IPS-15b (cell line): ENCODE results near the gene CYP4F2.
"Not testable (repeated sequence)": the region's sequence is repeated elsewhere in the genome, so short reads cannot be mapped to it uniquely, and the experiment has no call there.

Source experiments
- H3K27me3 ChIP-seq: one replicate; pipeline ENCODE4 v1.6.1; 2013; ENCODE audit warnings: low read length; ENCODE audit not compliant: control insufficient read depth, insufficient read depth
- H3K36me3 ChIP-seq: one replicate; pipeline ENCODE4 v1.6.1; 2013; ENCODE audit warnings: low read length; ENCODE audit not compliant: control insufficient read depth, insufficient read depth
- H3K4me1 ChIP-seq: one replicate; pipeline ENCODE4 v1.6.1; 2013; ENCODE audit warnings: mild to moderate bottlenecking, low read length; ENCODE audit not compliant: control insufficient read depth, insufficient read depth
- H3K4me3 ChIP-seq: one replicate; pipeline ENCODE4 v1.5.1; 2013; ENCODE audit warnings: low read depth, low read length
- H3K9ac ChIP-seq: one replicate; pipeline ENCODE4 v1.6.1; 2013; ENCODE audit warnings: low read depth, mild to moderate bottlenecking, low read length
- H3K9me3 ChIP-seq: one replicate; pipeline ENCODE4 v1.6.1; 2013; ENCODE audit warnings: mild to moderate bottlenecking, low read length; ENCODE audit not compliant: control insufficient read depth, insufficient read depth

The CYP4F2 gene

GRCh38 chr19:15871570-15871969 lies 26.3 kb downstream of the CYP4F2 start:
- Histone ChIP-seq H3K4me3 (no peak overlapping the region), H3K4me1 (peaks cover 8% of the 10 kb centered on the region), H3K9ac (peak overlapping the region; percentile 17), H3K27me3 (no peaks in the 10 kb centered on the region), H3K36me3 (no peaks in the 10 kb centered on the region), H3K9me3 (no peaks in the 10 kb centered on the region)

GRCh38 chr19:15869873-15870272 lies 28.0 kb downstream of the CYP4F2 start:
- Histone ChIP-seq H3K36me3 (no peaks in the 10 kb centered on the region), H3K9me3 (no peaks in the 10 kb centered on the region), H3K27me3 (no peaks in the 10 kb centered on the region), H3K4me3 (no peak overlapping the region), H3K4me1 (peaks cover 8% of the 10 kb centered on the region), H3K9ac (no peak overlapping the region)

GRCh38 chr19:15869109-15869555 lies 28.7 kb downstream of the CYP4F2 start:
- Histone ChIP-seq H3K4me3 (no peak overlapping the region), H3K4me1 (peaks cover 4% of the 10 kb centered on the region), H3K36me3 (no peaks in the 10 kb centered on the region), H3K9me3 (no peaks in the 10 kb centered on the region), H3K9ac (no peak overlapping the region), H3K27me3 (no peaks in the 10 kb centered on the region)

- Histone ChIP-seq H3K36me3 (no peaks in the 10 kb centered on the region), H3K9ac (no peak overlapping the region), H3K4me3 (no peak overlapping the region), H3K27me3 (no peaks in the 10 kb centered on the region), H3K4me1 (peaks cover 8% of the 10 kb centered on the region), H3K9me3 (no peaks in the 10 kb centered on the region)
Observed at GRCh38 chr19:15866636-15867035, 31.2 kb downstream of the CYP4F2 start.

- Histone ChIP-seq H3K4me3 (no peak overlapping the region), H3K27me3 (no peaks in the 10 kb centered on the region), H3K9ac (no peak overlapping the region), H3K36me3 (no peaks in the 10 kb centered on the region), H3K4me1 (peaks cover 8% of the 10 kb centered on the region), H3K9me3 (no peaks in the 10 kb centered on the region)
Observed at GRCh38 chr19:15864824-15865223, 33.0 kb downstream of the CYP4F2 start.

DNA sequence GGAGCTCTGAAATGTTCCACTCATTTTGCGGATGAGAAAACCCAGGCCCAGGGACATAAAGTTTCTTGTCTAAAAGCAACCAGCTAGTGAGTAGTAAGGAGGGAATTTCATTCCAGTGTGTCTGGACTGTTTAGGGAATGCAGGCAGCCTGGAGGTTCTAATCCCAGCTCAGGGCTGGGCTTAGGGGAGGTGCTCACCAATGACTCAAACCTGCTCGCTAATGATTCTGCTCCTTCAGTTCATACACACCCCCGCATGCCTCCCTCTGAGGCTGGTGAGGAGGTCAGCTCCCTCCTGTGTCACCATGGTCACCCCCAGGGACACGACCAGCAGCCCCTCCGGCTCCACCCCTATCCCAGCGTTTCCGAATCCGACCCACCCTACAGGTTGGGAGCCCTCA lies 34.6 kb downstream of the CYP4F2 start:
- Histone ChIP-seq H3K4me3 (peak overlapping the region; percentile 49), H3K36me3 (no peaks in the 10 kb centered on the region), H3K27me3 (no peaks in the 10 kb centered on the region), H3K4me1 (peaks cover 4% of the 10 kb centered on the region), H3K9ac (no peak overlapping the region), H3K9me3 (no peaks in the 10 kb centered on the region)

DNA sequence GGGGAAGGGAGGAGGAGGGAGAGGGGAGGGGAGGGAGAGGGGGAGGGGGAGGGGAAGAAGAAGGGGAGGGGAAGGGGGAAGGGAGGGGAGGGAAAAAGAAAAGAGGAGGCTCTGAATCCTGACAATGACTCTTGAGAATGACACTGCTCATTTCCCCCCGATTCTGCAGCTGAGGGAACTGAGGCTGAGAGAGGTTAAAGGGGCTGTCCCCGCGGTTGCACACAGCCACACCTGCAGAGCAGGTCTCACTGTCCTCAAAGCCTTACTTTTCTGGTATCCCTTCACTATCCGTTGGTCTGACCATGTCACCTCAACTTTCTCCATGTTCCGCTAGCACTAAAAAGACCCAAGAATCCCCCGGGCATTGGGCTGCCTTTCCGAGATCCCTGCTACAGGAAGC lies 35.4 kb downstream of the CYP4F2 start:
- Histone ChIP-seq H3K4me1 (peaks cover 4% of the 10 kb centered on the region), H3K4me3 (peak overlapping the region; percentile 49), H3K36me3 (no peaks in the 10 kb centered on the region), H3K27me3 (no peaks in the 10 kb centered on the region), H3K9me3 (no peaks in the 10 kb centered on the region), H3K9ac (no peak overlapping the region)

DNA sequence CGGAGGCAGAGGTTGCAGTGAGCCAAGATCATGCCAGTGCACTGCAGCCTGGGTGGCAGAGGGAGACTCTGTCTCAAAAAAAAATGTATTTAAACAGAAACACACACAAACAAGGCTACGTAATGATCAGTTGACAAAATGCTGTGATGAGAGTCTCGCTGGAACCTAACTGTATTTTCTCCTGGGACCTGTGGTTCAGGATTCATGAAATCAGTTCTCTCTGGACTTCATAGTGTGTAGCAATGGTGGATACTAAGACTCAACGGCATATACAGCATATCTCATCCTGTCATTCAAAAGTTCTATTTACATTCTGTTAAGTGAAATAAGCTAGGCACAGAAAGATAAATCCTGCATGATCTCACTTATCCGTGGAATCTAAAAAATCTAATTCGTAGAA lies 37.4 kb downstream of the CYP4F2 start:
- H3K36me3 ChIP-seq = no peaks in the 10 kb centered on the region
- no peaks in the 10 kb centered on the region for H3K27me3 ChIP-seq
- H3K9me3 ChIP-seq = no peaks in the 10 kb centered on the region
- no peak overlapping the region for H3K4me3 ChIP-seq
- peaks cover 4% of the 10 kb centered on the region for H3K4me1 ChIP-seq
- H3K9ac ChIP-seq = no peak overlapping the region

GRCh38 chr19:15859187-15859586 lies 38.7 kb downstream of the CYP4F2 start:
- Histone ChIP-seq H3K4me3 (no peak overlapping the region), H3K9me3 (no peaks in the 10 kb centered on the region), H3K9ac (no peak overlapping the region), H3K36me3 (no peaks in the 10 kb centered on the region), H3K4me1 (peaks cover 4% of the 10 kb centered on the region), H3K27me3 (no peaks in the 10 kb centered on the region)

DNA sequence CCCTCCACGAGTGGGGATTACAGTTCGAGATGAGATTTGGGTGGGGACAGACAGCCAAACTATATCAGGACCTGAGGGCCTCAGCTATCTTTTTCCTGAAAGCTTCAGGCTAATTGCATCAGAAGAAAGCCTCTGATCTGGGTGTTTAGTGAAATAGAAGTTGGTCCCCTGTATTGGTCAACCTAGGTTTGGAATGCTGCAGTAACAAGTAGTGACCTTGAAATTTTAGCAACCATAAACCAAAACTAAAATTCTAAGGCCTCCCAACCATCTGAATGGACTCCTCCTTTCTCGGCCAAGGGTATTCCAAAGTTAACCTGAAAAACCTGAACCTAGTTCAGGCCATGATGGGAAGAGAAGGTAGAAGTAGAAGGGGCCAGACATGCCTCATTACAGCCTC lies 47.5 kb downstream of the CYP4F2 start:
- Histone ChIP-seq H3K4me1 (no peaks in the 10 kb centered on the region), H3K9ac (no peak overlapping the region), H3K36me3 (no peaks in the 10 kb centered on the region), H3K27me3 (no peaks in the 10 kb centered on the region), H3K4me3 (no peak overlapping the region), H3K9me3 (no peaks in the 10 kb centered on the region)

GRCh38 chr19:15846923-15847322 lies 51.0 kb downstream of the CYP4F2 start:
- Histone ChIP-seq H3K4me1 (no peaks in the 10 kb centered on the region), H3K9ac (no peak overlapping the region), H3K9me3 (no peaks in the 10 kb centered on the region)

GRCh38 chr19:15843894-15844222 lies 54.0 kb downstream of the CYP4F2 start:
- not testable (repeated sequence) for H3K9ac ChIP-seq, H3K27me3 ChIP-seq, H3K36me3 ChIP-seq, H3K4me3 ChIP-seq, H3K4me1 ChIP-seq, H3K9me3 ChIP-seq

More at GRCh38 chr19:15846923-15847322, 51.0 kb downstream of the CYP4F2 start:
- no peak overlapping the region for H3K4me3 ChIP-seq
- H3K27me3 ChIP-seq = no peaks in the 10 kb centered on the region
- no peaks in the 10 kb centered on the region for H3K36me3 ChIP-seq
